GM12864 (cell line): ENCODE results near the gene PCDHA7.
"Not testable (repeated sequence)": the region's sequence is repeated elsewhere in the genome, so short reads cannot be mapped to it uniquely, and the experiment has no call there.

Source experiments
- DNase-seq: peaks from one replicate; pipeline ENCODE4 v3.0.0-alpha.2; 2011; ENCODE audit warnings: low read depth
- H3K4me3 ChIP-seq: 2 replicates; pipeline ENCODE4 v1.5.1; 2011; ENCODE audit warnings: mild to moderate bottlenecking, low read depth, low read length, control low read depth
- TF ChIP-seq, protein P1 (sequence below): IDR thresholded peaks from 2 replicates; pipeline ENCODE4 v1.5.1; 2011; ENCODE audit warnings: low read depth, mild to moderate bottlenecking, moderate library complexity, low read length, control low read depth, inconsistent platforms; ENCODE audit errors: missing control alignments

Gene PCDHA7, protein sequence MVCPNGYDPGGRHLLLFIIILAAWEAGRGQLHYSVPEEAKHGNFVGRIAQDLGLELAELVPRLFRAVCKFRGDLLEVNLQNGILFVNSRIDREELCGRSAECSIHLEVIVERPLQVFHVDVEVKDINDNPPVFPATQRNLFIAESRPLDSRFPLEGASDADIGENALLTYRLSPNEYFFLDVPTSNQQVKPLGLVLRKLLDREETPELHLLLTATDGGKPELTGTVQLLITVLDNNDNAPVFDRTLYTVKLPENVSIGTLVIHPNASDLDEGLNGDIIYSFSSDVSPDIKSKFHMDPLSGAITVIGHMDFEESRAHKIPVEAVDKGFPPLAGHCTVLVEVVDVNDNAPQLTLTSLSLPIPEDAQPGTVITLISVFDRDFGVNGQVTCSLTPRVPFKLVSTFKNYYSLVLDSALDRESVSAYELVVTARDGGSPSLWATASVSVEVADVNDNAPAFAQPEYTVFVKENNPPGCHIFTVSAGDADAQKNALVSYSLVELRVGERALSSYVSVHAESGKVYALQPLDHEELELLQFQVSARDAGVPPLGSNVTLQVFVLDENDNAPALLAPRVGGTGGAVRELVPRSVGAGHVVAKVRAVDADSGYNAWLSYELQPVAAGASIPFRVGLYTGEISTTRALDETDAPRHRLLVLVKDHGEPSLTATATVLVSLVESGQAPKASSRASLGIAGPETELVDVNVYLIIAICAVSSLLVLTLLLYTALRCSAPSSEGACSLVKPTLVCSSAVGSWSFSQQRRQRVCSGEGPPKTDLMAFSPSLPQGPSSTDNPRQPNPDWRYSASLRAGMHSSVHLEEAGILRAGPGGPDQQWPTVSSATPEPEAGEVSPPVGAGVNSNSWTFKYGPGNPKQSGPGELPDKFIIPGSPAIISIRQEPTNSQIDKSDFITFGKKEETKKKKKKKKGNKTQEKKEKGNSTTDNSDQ

DNA sequence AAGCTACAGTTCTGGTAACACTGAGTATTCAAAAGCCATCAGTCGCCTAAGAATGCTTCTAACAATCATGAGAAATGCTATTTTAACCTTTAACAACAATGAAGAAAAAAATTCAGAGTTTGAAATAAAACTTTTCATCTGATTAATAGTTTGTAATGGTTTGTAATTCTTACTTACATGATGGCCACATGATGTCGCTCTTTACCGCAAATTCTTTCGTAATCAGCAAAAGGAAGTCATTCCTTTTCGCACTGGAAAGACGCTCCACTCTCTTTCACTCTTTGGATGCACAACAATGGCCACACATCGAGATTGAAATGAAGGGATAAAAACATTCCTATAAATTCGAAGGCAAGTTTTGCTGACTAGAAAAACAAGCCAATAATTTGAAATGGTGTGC, at the start of gene PCDHA7:
Gene PCDHA7, plus strand, starts transcription at position 277 of the 400 bp plus-strand sequence. Its CDS starts 115 bp downstream, at position 392.
- TF ChIP-seq, protein P1, sequence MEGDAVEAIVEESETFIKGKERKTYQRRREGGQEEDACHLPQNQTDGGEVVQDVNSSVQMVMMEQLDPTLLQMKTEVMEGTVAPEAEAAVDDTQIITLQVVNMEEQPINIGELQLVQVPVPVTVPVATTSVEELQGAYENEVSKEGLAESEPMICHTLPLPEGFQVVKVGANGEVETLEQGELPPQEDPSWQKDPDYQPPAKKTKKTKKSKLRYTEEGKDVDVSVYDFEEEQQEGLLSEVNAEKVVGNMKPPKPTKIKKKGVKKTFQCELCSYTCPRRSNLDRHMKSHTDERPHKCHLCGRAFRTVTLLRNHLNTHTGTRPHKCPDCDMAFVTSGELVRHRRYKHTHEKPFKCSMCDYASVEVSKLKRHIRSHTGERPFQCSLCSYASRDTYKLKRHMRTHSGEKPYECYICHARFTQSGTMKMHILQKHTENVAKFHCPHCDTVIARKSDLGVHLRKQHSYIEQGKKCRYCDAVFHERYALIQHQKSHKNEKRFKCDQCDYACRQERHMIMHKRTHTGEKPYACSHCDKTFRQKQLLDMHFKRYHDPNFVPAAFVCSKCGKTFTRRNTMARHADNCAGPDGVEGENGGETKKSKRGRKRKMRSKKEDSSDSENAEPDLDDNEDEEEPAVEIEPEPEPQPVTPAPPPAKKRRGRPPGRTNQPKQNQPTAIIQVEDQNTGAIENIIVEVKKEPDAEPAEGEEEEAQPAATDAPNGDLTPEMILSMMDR: no peak
- no peak for DNase-seq
- no peak within 1 kb of the TSS for H3K4me3 ChIP-seq

DNA sequence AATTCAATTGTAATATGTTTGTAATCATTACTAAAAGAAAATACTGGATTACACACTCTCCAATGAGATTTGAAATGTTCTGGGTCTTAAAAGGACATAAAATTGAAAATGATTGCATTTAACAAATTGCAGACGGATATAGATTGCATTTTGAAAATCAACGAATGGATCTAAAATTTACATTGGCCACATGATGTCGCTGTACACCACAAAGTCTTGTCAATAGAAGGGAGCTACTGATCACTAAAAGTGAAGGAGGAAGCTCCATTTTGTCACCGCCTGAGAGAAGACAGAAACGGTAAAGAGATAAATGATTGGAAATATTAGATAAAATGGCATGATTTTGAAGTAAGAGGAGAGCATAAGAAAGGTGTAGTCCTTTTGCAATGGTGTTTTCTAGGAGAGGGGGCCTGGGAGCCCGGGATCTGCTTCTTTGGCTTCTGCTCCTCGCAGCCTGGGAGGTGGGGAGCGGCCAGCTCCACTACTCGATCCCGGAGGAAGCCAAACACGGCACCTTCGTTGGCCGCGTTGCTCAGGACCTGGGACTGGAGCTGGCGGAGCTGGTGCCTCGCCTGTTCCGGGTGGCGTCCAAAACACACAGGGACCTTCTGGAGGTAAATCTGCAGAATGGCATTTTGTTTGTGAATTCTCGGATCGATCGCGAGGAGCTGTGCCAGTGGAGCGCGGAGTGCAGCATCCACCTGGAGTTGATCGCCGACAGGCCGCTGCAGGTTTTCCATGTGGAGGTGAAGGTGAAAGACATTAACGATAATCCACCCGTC, 48.0 kb upstream of the PCDHA7 start, which contains the start of gene PCDHA1:
Gene PCDHA1, plus strand, starts transcription at position 236 of the 782 bp plus-strand sequence.
- DNase-seq: no peak
- no peak within 1 kb of the TSS for H3K4me3 ChIP-seq
- TF ChIP-seq, protein P1: no peak

DNA sequence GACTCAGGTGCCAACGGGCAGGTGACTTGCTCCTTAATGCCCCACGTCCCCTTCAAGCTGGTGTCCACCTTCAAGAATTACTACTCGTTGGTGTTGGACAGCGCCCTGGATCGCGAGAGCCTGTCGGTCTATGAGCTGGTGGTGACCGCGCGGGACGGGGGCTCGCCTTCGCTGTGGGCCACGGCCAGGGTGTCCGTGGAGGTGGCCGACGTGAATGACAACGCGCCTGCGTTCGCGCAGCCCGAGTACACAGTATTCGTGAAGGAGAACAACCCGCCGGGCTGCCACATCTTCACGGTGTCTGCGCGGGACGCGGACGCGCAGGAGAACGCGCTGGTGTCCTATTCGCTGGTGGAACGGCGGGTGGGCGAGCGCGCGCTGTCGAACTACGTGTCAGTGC, 46.6 kb upstream of the PCDHA7 start:
- not testable (repeated sequence) for DNase-seq, H3K4me3 ChIP-seq

DNA sequence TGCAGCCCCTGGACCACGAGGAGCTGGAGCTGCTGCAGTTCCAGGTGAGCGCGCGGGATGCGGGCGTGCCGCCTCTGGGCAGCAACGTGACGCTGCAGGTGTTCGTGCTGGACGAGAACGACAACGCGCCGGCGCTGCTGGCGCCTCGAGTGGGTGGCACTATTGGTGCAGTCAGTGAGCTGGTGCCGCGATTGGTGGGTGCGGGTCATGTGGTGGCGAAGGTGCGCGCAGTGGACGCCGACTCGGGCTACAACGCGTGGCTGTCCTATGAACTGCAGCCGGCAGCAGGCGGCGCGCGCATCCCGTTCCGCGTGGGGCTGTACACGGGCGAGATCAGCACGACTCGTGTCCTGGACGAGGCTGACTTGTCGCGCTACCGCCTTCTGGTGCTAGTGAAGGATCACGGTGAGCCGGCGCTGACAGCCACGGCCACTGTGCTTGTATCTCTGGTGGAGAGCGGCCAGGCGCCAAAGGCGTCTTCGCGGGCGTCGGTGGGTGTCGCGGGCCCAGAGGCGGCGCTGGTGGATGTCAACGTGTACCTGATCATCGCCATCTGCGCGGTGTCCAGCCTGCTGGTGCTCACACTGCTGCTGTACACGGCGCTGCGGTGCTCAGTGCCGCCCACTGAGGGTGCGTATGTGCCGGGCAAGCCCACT, 46.1 kb upstream of the PCDHA7 start:
- H3K4me3 ChIP-seq, DNase-seq: not testable (repeated sequence)

DNA sequence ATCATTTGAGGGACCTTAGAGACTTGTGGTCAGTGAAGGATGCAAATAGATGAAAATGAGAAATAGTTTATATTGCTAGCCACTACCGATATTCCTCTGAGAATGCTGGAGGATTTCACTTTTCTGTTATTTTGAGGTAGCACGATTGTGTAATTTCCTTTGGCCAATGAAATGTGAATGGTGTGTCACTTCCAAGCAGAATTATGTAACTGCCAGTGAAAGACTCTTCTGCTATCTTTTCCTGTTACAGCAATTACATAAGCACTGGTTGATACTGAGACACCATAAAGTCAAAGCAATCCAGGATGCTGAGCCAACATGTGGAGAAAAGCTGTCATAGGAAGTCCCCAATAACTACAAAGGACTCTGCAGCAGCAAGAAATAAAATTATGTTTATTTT, 43.0 kb upstream of the PCDHA7 start:
- no peak overlapping the region for H3K4me3 ChIP-seq
- TF ChIP-seq, protein P1: no peak
- no peak for DNase-seq

DNA sequence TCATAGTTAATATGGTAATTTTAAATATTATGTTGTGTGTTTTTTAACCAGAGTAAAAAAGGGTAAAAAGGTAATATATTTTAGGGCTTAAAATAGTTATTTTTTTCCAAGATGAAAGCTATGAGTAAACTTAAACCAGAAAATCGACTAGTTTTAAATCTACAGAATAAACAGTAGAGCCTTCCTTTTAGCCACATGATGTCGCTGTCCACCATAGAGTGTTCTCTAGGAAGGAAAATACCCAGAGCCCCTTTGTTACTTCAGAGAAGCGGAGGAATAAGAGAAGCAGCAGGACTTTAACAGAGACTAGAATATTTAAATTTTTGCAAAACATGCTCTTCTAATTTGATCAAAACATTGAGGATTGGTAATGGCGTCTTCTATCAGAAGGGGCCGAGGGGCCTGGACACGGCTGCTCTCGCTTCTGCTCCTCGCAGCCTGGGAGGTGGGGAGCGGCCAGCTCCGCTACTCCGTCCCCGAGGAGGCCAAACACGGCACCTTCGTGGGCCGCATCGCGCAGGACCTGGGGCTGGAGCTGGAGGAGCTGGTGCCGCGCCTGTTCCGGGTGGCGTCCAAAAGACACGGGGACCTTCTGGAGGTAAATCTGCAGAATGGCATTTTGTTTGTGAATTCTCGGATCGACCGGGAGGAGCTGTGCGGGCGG, 39.3 kb upstream of the PCDHA7 start, which contains the start of gene PCDHA2:
Gene PCDHA2, plus strand, starts transcription at position 258 of the 664 bp plus-strand sequence.
- no peak for DNase-seq
- H3K4me3 ChIP-seq: no peak within 1 kb of the TSS
- TF ChIP-seq, protein P1: no peak

DNA sequence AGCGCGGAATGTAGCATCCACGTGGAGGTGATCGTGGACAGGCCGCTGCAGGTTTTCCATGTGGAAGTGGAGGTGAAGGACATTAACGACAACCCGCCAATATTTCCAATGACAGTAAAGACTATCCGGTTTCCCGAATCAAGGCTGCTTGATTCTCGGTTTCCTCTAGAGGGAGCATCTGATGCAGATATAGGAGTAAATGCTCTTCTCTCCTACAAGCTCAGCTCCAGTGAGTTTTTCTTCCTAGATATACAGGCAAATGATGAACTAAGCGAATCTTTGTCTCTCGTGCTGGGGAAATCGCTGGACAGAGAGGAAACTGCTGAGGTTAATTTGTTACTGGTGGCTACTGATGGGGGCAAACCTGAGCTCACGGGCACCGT, 38.8 kb upstream of the PCDHA7 start:
- no peak for DNase-seq
- H3K4me3 ChIP-seq: no peak overlapping the region
- TF ChIP-seq, protein P1: no peak

DNA sequence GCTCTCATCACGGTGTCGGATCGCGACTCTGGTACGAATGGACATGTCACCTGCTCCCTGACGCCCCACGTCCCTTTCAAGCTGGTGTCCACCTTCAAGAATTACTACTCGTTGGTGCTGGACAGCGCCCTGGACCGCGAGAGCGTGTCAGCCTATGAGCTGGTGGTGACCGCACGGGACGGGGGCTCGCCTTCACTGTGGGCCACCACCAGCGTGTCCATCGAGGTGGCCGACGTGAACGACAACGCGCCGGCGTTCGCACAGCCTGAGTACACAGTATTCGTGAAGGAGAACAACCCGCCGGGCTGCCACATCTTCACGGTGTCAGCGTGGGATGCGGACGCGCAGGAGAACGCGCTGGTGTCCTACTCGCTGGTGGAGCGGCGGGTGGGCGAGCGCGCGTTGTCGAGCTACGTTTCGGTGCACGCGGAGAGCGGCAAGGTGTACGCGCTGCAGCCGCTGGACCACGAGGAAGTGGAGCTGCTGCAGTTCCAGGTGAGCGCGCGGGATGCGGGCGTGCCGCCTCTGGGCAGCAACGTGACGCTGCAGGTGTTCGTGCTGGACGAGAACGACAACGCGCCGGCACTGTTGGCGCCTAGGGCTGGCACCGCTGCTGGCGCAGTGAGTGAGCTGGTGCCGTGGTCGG, 37.9 kb upstream of the PCDHA7 start:
- DNase-seq, H3K4me3 ChIP-seq: not testable (repeated sequence)
